Measurements from ENCODE around the gene ENDOV.
"Not testable (repeated sequence)": the region's sequence is repeated elsewhere in the genome, so short reads cannot be mapped to it uniquely, and the experiment has no call there.

ENDOV gene

GRCh38 chr17:80406146-80406545 lies 8.8 kb upstream of the ENDOV start:
- H3K4me1 ChIP-seq (ENCODE audit: control insufficient read depth, insufficient read depth, low read length), result no peaks in the 10 kb centered on the region
- no peak overlapping the region for H3K9ac ChIP-seq (ENCODE audit: low read depth, low read length)
- no peak overlapping the region for H3K4me3 ChIP-seq (ENCODE audit: low read depth, low read length)
- H3K36me3 ChIP-seq (ENCODE audit: control insufficient read depth, insufficient read depth, low read length), result no peaks in the 10 kb centered on the region
- H3K27me3 ChIP-seq (ENCODE audit: control insufficient read depth, insufficient read depth, low read length), result no peaks in the 10 kb centered on the region
- no peaks in the 10 kb centered on the region for H3K9me3 ChIP-seq (ENCODE audit: control insufficient read depth, insufficient read depth, low read length)

- not testable (repeated sequence) for H3K27me3 ChIP-seq (ENCODE audit: control insufficient read depth, insufficient read depth, low read length); H3K9ac ChIP-seq (ENCODE audit: low read depth, low read length); H3K36me3 ChIP-seq (ENCODE audit: control insufficient read depth, insufficient read depth, low read length); H3K9me3 ChIP-seq (ENCODE audit: control insufficient read depth, insufficient read depth, low read length); H3K4me1 ChIP-seq (ENCODE audit: control insufficient read depth, insufficient read depth, low read length); H3K4me3 ChIP-seq (ENCODE audit: low read depth, low read length)
Measured at GRCh38 chr17:80407917-80408316, 7.0 kb upstream of the ENDOV start.

- H3K4me3 ChIP-seq (ENCODE audit: low read depth, low read length), result no peak overlapping the region
- no peaks in the 10 kb centered on the region for H3K9me3 ChIP-seq (ENCODE audit: control insufficient read depth, insufficient read depth, low read length)
- no peak overlapping the region for H3K9ac ChIP-seq (ENCODE audit: low read depth, low read length)
- H3K27me3 ChIP-seq (ENCODE audit: control insufficient read depth, insufficient read depth, low read length), result peaks cover 10% of the 10 kb centered on the region
- no peaks in the 10 kb centered on the region for H3K4me1 ChIP-seq (ENCODE audit: control insufficient read depth, insufficient read depth, low read length)
- H3K36me3 ChIP-seq (ENCODE audit: control insufficient read depth, insufficient read depth, low read length), result no peaks in the 10 kb centered on the region
Measured at GRCh38 chr17:80408872-80409271, 6.1 kb upstream of the ENDOV start.

GRCh38 chr17:80409626-80410025 lies 5.3 kb upstream of the ENDOV start:
- Histone ChIP-seq H3K4me1 (ENCODE audit: control insufficient read depth, insufficient read depth, low read length) (no peaks in the 10 kb centered on the region), H3K36me3 (ENCODE audit: control insufficient read depth, insufficient read depth, low read length) (no peaks in the 10 kb centered on the region), H3K9ac (ENCODE audit: low read depth, low read length) (no peak overlapping the region), H3K4me3 (ENCODE audit: low read depth, low read length) (no peak overlapping the region), H3K9me3 (ENCODE audit: control insufficient read depth, insufficient read depth, low read length) (no peaks in the 10 kb centered on the region), H3K27me3 (ENCODE audit: control insufficient read depth, insufficient read depth, low read length) (peaks cover 16% of the 10 kb centered on the region)

DNA sequence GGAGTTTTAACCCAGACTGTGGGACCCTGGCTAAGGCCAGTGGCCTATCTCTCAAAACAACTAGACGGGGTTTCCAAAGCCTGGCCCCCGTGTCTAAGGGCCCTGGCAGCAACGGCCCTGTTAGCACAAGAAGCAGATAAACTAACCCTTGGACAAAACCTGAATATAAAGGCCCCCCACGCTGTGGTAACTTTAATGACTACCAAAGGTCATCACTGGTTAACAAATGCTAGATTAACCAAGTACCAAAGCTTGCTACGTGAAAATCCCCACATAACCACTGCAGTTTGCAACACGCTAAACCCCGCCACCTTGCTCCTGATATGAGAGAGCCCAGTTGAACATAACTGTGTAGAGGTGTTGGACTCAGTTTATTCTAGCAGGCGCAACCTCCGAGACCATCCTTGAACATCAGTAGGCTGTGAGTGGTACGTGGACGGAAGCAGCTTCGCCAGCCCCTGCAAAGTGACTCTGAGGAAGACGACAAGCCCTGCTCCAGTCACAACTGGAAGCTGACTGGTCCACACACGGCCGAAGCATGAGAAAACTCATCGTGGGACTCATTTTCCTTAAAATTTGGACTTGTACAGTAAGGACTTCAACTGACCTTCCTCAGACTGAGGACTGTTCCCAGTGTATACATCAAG lies 4.4 kb upstream of the ENDOV start:
- not testable (repeated sequence) for H3K36me3 ChIP-seq (ENCODE audit: control insufficient read depth, insufficient read depth, low read length); H3K4me1 ChIP-seq (ENCODE audit: control insufficient read depth, insufficient read depth, low read length); H3K9ac ChIP-seq (ENCODE audit: low read depth, low read length); H3K4me3 ChIP-seq (ENCODE audit: low read depth, low read length); H3K9me3 ChIP-seq (ENCODE audit: control insufficient read depth, insufficient read depth, low read length)
- H3K27me3 ChIP-seq (ENCODE audit: control insufficient read depth, insufficient read depth, low read length), result peaks cover 16% of the 10 kb centered on the region

DNA sequence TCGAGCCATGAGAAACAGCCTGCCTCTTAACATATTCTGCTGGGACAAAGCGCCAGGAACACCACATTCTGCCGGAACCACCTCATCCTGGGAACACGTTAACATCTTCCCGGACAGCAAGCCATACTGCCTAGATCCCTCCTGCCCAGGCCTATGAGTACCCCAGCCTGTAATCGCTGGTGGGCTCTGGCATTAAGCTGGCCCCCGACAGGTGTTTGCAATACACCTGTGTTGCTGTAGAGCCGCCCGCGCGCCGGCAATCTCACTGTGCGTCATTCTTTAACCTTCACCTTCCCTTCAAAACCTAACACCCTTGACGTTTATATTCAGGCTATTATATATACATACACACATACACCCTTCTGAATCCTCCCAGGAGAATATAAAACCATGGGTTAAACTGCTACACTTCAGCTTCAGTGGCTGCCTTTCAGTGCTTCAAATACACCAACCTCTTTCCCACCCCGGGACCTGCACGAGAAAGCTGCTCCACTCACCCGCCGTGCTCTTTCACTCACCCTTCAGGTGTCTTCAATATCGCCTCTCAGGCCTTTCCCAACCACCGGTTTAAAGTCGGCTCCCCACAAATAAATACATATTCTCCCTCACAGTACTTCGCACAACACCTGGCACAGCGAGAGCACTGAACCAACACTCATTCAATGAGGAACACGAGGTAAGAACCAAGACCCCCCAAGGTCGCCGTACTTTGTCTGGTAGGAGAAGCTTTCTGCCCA lies 1.0 kb upstream of the ENDOV start:
- Histone ChIP-seq H3K4me3 (ENCODE audit: low read depth, low read length) (peak overlapping the region; percentile 87), H3K36me3 (ENCODE audit: control insufficient read depth, insufficient read depth, low read length) (no peaks in the 10 kb centered on the region), H3K9ac (ENCODE audit: low read depth, low read length) (no peak overlapping the region), H3K9me3 (ENCODE audit: control insufficient read depth, insufficient read depth, low read length) (no peaks in the 10 kb centered on the region), H3K4me1 (ENCODE audit: control insufficient read depth, insufficient read depth, low read length) (no peaks in the 10 kb centered on the region), H3K27me3 (ENCODE audit: control insufficient read depth, insufficient read depth, low read length) (peaks cover 16% of the 10 kb centered on the region)

GRCh38 chr17:80414508-80414802 lies 512 bp upstream of the ENDOV start:
- H3K27me3 ChIP-seq (ENCODE audit: control insufficient read depth, insufficient read depth, low read length), result peaks cover 16% of the 10 kb centered on the region
- H3K4me1 ChIP-seq (ENCODE audit: control insufficient read depth, insufficient read depth, low read length), result no peaks in the 10 kb centered on the region
- no peaks in the 10 kb centered on the region for H3K9me3 ChIP-seq (ENCODE audit: control insufficient read depth, insufficient read depth, low read length)
- H3K4me3 ChIP-seq (ENCODE audit: low read depth, low read length), result peak overlapping the region; percentile 87
- no peak overlapping the region for H3K9ac ChIP-seq (ENCODE audit: low read depth, low read length)
- H3K36me3 ChIP-seq (ENCODE audit: control insufficient read depth, insufficient read depth, low read length), result no peaks in the 10 kb centered on the region

GRCh38 chr17:80415626-80416137 lies 715 bp downstream of the ENDOV start:
- Histone ChIP-seq H3K27me3 (ENCODE audit: control insufficient read depth, insufficient read depth, low read length) (peaks cover 16% of the 10 kb centered on the region), H3K4me3 (ENCODE audit: low read depth, low read length) (peak overlapping the region; percentile 87), H3K4me1 (ENCODE audit: control insufficient read depth, insufficient read depth, low read length) (no peaks in the 10 kb centered on the region), H3K9me3 (ENCODE audit: control insufficient read depth, insufficient read depth, low read length) (no peaks in the 10 kb centered on the region), H3K9ac (ENCODE audit: low read depth, low read length) (peak overlapping the region; percentile 32), H3K36me3 (ENCODE audit: control insufficient read depth, insufficient read depth, low read length) (no peaks in the 10 kb centered on the region)

DNA sequence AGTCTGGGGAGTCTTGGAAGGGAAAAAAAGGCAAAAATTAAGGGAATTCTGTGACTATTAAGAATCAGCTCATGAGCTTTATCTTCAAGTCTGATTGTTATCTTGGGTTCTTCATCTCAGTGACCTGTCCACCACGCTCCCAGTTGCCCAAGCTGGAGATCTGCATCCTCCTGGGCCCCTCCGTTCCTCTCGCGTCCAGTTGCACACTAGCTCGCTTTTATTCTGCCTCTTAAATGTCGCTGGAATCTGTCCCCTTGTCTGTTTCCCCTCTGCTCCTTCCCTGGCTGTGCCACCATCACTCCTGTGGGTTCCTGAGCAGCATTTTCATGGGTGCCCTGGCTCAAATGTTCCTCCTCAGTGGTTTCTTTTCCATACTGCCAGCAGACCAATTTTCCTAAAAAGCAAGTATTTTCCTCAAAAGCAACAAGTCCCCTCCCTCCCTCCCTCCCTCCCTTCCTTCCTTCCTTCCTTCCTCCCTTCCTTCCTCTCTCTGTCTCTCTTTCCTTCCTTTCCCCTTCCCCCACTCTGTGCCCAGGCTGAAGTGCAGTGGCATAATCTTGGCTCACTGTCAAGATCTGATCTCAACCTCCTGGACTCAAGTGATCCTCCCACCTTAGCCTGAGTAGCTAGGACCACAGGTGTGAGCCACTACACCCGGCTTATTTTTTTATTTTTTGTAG lies 1.4 kb downstream of the ENDOV start:
- Histone ChIP-seq H3K36me3 (ENCODE audit: control insufficient read depth, insufficient read depth, low read length) (no peaks in the 10 kb centered on the region), H3K4me3 (ENCODE audit: low read depth, low read length) (peak overlapping the region; percentile 87), H3K27me3 (ENCODE audit: control insufficient read depth, insufficient read depth, low read length) (peaks cover 16% of the 10 kb centered on the region), H3K4me1 (ENCODE audit: control insufficient read depth, insufficient read depth, low read length) (no peaks in the 10 kb centered on the region), H3K9ac (ENCODE audit: low read depth, low read length) (no peak overlapping the region), H3K9me3 (ENCODE audit: control insufficient read depth, insufficient read depth, low read length) (no peaks in the 10 kb centered on the region)

GRCh38 chr17:80416940-80417293 lies 1.9 kb downstream of the ENDOV start:
- no peak overlapping the region for H3K9ac ChIP-seq (ENCODE audit: low read depth, low read length)

DNA sequence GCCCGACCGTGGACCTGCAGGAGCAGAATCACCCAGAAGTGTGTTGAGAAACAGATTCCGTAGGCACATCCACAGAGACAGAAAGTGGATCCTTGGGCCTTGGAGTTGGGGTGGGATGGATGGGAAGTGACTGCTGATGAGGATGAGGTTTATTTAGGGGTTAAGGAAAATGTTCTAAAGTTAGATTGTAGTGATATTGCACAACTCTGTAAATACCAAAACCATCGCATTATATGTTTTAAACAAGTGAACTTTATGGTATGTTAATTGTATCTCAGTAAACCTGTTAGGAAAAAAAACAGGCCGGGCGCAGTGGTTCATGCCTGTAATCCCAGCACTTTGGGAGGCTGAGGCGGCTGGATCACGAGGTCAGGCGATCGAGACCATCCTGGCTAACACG lies 3.6 kb downstream of the ENDOV start:
- Histone ChIP-seq H3K27me3 (ENCODE audit: control insufficient read depth, insufficient read depth, low read length) (peaks cover 9% of the 10 kb centered on the region), H3K9me3 (ENCODE audit: control insufficient read depth, insufficient read depth, low read length) (no peaks in the 10 kb centered on the region), H3K4me3 (ENCODE audit: low read depth, low read length) (no peak overlapping the region), H3K36me3 (ENCODE audit: control insufficient read depth, insufficient read depth, low read length) (no peaks in the 10 kb centered on the region), H3K9ac (ENCODE audit: low read depth, low read length) (no peak overlapping the region), H3K4me1 (ENCODE audit: control insufficient read depth, insufficient read depth, low read length) (no peaks in the 10 kb centered on the region)

More at GRCh38 chr17:80416940-80417293, 1.9 kb downstream of the ENDOV start:
- Histone ChIP-seq H3K27me3 (ENCODE audit: control insufficient read depth, insufficient read depth, low read length) (peaks cover 16% of the 10 kb centered on the region), H3K36me3 (ENCODE audit: control insufficient read depth, insufficient read depth, low read length) (no peaks in the 10 kb centered on the region), H3K9me3 (ENCODE audit: control insufficient read depth, insufficient read depth, low read length) (no peaks in the 10 kb centered on the region), H3K4me3 (ENCODE audit: low read depth, low read length) (no peak overlapping the region), H3K4me1 (ENCODE audit: control insufficient read depth, insufficient read depth, low read length) (no peaks in the 10 kb centered on the region)

GRCh38 chr17:80419255-80419654 lies 4.3 kb downstream of the ENDOV start:
- H3K27me3 ChIP-seq (ENCODE audit: control insufficient read depth, insufficient read depth, low read length), result peaks cover 2% of the 10 kb centered on the region
- H3K36me3 ChIP-seq (ENCODE audit: control insufficient read depth, insufficient read depth, low read length), result no peaks in the 10 kb centered on the region
- no peaks in the 10 kb centered on the region for H3K9me3 ChIP-seq (ENCODE audit: control insufficient read depth, insufficient read depth, low read length)
- no peak overlapping the region for H3K4me3 ChIP-seq (ENCODE audit: low read depth, low read length)
- no peaks in the 10 kb centered on the region for H3K4me1 ChIP-seq (ENCODE audit: control insufficient read depth, insufficient read depth, low read length)
- no peak overlapping the region for H3K9ac ChIP-seq (ENCODE audit: low read depth, low read length)

Measured in iPS-15b (cell line).